Measurements from ENCODE around the gene WDR46. TPM values are rescaled to one million over a fixed set of nuclear protein-coding genes. Genes with fewer than 3 reads are reported as not detected.

Gene WDR46
- total and polyA plus RNA-seq, 2 experiments from 2014 or later: 71.4 to 104 TPM

DNA sequence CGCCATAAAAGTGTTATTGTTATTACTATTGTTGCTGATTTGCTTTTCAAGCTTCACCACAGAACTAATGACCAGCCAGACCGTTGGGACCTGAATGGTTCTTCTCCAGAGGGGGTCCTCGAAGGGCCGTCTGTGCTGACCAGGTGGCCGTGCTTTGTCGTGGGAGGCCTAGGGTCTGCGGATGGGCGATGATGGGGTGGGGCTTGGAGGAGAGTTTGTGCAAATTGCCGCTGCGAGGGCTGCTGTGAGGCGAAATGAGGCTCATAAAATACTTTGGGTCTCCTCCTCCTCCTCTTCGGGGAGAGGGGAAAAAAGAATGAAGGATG, 34.5 kb upstream of the WDR46 start:
- peak; percentile 43 for DNase-seq (ENCODE audit: low spot score)
- Mint-ChIP-seq H3K4me3 (peak overlapping the region; percentile 90), H3K27me3 (ENCODE audit: insufficient read depth, low read depth, poor library complexity) (peaks cover 14% of the 10 kb centered on the region), H3K9me3 (no peaks in the 10 kb centered on the region), H3K27ac (peak overlapping the region; percentile 97), H3K4me1 (peaks cover 49% of the 10 kb centered on the region), H3K36me3 (ENCODE audit: low read depth) (peaks cover 35% of the 10 kb centered on the region)
- peaks cover 36% of the 10 kb centered on the region for H3K79me2 ChIP-seq (replicated peaks; ENCODE audit: insufficient read depth)
- H3F3A ChIP-seq (replicated peaks; ENCODE audit: low read depth): peaks cover 18% of the 10 kb centered on the region
- no peaks in the 10 kb centered on the region for H3K27me3 ChIP-seq (ENCODE audit: insufficient read depth)
- TF ChIP-seq STAT1 (IDR thresholded peaks at IDR 0.05; ENCODE audit: unreplicated experiment) (no peak), CREB1 (CRISPR knock-in tag; IDR thresholded peaks at IDR 0.05; ENCODE audit: low read depth) (no peak), ZNF114 (CRISPR knock-in tag; IDR thresholded peaks at IDR 0.05) (no peak), ZNF331 (CRISPR knock-in tag; IDR thresholded peaks at IDR 0.05; ENCODE audit: low read depth) (no peak), NANOG (IDR thresholded peaks at IDR 0.05; ENCODE audit: borderline replicate concordance) (no peak), EZH2phosphoT487 (IDR thresholded peaks at IDR 0.05; ENCODE audit: unreplicated experiment) (no peak), POLR2AphosphoS5 (IDR thresholded peaks at IDR 0.05; ENCODE audit: low read depth) (no peak), JUNB (IDR thresholded peaks at IDR 0.05; ENCODE audit: unreplicated experiment) (no peak)
- TF ChIP-seq, protein P1, sequence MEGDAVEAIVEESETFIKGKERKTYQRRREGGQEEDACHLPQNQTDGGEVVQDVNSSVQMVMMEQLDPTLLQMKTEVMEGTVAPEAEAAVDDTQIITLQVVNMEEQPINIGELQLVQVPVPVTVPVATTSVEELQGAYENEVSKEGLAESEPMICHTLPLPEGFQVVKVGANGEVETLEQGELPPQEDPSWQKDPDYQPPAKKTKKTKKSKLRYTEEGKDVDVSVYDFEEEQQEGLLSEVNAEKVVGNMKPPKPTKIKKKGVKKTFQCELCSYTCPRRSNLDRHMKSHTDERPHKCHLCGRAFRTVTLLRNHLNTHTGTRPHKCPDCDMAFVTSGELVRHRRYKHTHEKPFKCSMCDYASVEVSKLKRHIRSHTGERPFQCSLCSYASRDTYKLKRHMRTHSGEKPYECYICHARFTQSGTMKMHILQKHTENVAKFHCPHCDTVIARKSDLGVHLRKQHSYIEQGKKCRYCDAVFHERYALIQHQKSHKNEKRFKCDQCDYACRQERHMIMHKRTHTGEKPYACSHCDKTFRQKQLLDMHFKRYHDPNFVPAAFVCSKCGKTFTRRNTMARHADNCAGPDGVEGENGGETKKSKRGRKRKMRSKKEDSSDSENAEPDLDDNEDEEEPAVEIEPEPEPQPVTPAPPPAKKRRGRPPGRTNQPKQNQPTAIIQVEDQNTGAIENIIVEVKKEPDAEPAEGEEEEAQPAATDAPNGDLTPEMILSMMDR (conservative IDR thresholded peaks at IDR 0.05; ENCODE audit: low read depth in 2 of 2): no peak
- TF ChIP-seq, protein P2, sequence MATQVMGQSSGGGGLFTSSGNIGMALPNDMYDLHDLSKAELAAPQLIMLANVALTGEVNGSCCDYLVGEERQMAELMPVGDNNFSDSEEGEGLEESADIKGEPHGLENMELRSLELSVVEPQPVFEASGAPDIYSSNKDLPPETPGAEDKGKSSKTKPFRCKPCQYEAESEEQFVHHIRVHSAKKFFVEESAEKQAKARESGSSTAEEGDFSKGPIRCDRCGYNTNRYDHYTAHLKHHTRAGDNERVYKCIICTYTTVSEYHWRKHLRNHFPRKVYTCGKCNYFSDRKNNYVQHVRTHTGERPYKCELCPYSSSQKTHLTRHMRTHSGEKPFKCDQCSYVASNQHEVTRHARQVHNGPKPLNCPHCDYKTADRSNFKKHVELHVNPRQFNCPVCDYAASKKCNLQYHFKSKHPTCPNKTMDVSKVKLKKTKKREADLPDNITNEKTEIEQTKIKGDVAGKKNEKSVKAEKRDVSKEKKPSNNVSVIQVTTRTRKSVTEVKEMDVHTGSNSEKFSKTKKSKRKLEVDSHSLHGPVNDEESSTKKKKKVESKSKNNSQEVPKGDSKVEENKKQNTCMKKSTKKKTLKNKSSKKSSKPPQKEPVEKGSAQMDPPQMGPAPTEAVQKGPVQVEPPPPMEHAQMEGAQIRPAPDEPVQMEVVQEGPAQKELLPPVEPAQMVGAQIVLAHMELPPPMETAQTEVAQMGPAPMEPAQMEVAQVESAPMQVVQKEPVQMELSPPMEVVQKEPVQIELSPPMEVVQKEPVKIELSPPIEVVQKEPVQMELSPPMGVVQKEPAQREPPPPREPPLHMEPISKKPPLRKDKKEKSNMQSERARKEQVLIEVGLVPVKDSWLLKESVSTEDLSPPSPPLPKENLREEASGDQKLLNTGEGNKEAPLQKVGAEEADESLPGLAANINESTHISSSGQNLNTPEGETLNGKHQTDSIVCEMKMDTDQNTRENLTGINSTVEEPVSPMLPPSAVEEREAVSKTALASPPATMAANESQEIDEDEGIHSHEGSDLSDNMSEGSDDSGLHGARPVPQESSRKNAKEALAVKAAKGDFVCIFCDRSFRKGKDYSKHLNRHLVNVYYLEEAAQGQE (IDR thresholded peaks at IDR 0.05; ENCODE audit: unreplicated experiment): no peak
- TF ChIP-seq, protein P3, sequence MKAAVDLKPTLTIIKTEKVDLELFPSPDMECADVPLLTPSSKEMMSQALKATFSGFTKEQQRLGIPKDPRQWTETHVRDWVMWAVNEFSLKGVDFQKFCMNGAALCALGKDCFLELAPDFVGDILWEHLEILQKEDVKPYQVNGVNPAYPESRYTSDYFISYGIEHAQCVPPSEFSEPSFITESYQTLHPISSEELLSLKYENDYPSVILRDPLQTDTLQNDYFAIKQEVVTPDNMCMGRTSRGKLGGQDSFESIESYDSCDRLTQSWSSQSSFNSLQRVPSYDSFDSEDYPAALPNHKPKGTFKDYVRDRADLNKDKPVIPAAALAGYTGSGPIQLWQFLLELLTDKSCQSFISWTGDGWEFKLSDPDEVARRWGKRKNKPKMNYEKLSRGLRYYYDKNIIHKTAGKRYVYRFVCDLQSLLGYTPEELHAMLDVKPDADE (IDR thresholded peaks at IDR 0.05): no peak
- peaks cover 11% of the 10 kb centered on the region for H4K20me1 ChIP-seq (replicated peaks; ENCODE audit: insufficient read depth)
- peaks cover 14% of the 10 kb centered on the region for H3K36me3 ChIP-seq (ENCODE audit: insufficient read depth)
- peak overlapping the region; percentile 80 for H3K4me3 ChIP-seq
- peak; percentile 6 for ATAC-seq
- H2AFZ ChIP-seq: peak overlapping the region; percentile 65
- H3K9me2 ChIP-seq (ENCODE audit: insufficient read depth): no peaks in the 10 kb centered on the region
- peaks cover 35% of the 10 kb centered on the region for H3K4me1 ChIP-seq (ENCODE audit: insufficient read depth)
- peak overlapping the region; percentile 72 for H3K27ac ChIP-seq (ENCODE audit: low read depth)
- H3K4me2 ChIP-seq: peak overlapping the region; percentile 92
